HL-60 (cell line): ENCODE data around the gene ZBTB7C.

Experiments used
- DNase-seq, 2 experiments: peaks; one replicate each; pipeline ENCODE4 v3.0.0-alpha.2; 2010 to 2020; ENCODE audit warnings: low read depth in 1 of 2, low spot score in 1 of 2
- H3K27ac ChIP-seq: fragments of 250-450 bp; sonication (Bioruptor Pico); replicated peaks from 2 replicates; pipeline ENCODE4 v1.5.1; 2020; ENCODE audit warnings: mild to moderate bottlenecking, moderate library complexity
- H3K27me3 ChIP-seq: fragments of 250-450 bp; sonication (Bioruptor Pico); 2 replicates; pipeline ENCODE4 v1.5.1; 2021; ENCODE audit warnings: mild to moderate bottlenecking, moderate library complexity; ENCODE audit not compliant: insufficient read depth, poor library complexity, severe bottlenecking
- H3K4me3 ChIP-seq: replicated peaks from 2 replicates; pipeline ENCODE4 v1.5.1; 2011; ENCODE audit warnings: mild to moderate bottlenecking, control low read depth, low read length; ENCODE audit not compliant: insufficient read depth
- GABPA ChIP-seq: IDR thresholded peaks from 2 replicates; pipeline ENCODE4 v1.6.1; 2012; ENCODE audit warnings: low read depth
- POLR2AphosphoS5 ChIP-seq: IDR thresholded peaks from 2 replicates; pipeline ENCODE4 v1.6.1; 2012; ENCODE audit warnings: low read depth
- SPI1 ChIP-seq: IDR thresholded peaks from 2 replicates; pipeline ENCODE4 v1.6.1; 2012; ENCODE audit warnings: low read depth, mild to moderate bottlenecking, borderline replicate concordance
- TF ChIP-seq, protein P1 (sequence below): IDR thresholded peaks from 2 replicates; pipeline ENCODE4 v1.6.1; 2012; ENCODE audit warnings: low read depth; ENCODE audit not compliant: insufficient replicate concordance
- TF ChIP-seq, protein P2 (sequence below): IDR thresholded peaks from one replicate; pipeline ENCODE4 v1.5.1; 2011; ENCODE audit warnings: low read length, control low read depth, inconsistent platforms; ENCODE audit not compliant: insufficient read depth

The ZBTB7C gene

DNA sequence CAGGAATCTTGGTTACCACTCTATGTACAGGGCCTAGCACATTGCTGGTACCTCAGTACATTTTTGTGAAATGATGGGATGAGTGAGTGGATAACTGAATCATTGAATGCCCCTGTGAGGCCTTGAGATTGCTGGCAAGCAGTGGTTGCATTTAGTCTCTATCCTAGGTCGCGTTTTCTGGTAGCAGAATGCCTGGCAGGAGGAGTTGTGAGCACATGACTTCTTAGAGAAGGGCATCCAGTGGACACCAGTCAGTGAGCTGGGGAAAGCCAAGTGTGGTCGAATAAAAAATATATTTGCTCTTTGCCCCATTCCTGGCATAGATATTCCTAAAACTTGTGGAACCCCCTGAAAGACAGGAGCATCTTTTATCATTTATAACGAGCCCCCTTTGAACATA, 416.9 kb downstream of the ZBTB7C start:
- no peaks in the 10 kb centered on the region for H3K27me3 ChIP-seq
- H3K27ac ChIP-seq, result no peak overlapping the region
- no peak overlapping the region for H3K4me3 ChIP-seq
- DNase-seq, result no peak
- no peak for TF ChIP-seq SPI1

DNA sequence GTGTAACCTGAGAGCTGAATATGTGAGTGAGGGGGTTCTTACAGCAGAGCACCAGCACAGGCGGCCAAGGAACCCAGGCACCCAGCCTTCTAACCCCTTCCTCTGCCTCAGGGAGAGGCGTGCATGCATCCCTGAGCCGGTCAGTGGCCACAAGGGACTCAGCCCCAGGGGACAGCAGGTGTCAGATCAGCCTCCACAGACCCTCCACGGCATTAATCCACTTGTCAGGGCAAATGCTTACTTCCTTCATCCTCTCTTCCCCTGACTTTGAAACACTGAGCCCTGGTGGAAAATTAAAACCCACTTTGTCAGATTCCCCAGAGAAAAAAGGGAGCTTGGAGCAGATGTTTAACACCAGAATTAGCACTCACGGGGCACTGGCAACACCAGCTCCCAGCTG, 418.2 kb downstream of the ZBTB7C start:
- DNase-seq, result no peak
- H3K4me3 ChIP-seq, result no peak overlapping the region
- H3K27ac ChIP-seq, result no peak overlapping the region
- no peaks in the 10 kb centered on the region for H3K27me3 ChIP-seq
- TF ChIP-seq GABPA (no peak), SPI1 (no peak), POLR2AphosphoS5 (no peak)
- TF ChIP-seq, protein P1, sequence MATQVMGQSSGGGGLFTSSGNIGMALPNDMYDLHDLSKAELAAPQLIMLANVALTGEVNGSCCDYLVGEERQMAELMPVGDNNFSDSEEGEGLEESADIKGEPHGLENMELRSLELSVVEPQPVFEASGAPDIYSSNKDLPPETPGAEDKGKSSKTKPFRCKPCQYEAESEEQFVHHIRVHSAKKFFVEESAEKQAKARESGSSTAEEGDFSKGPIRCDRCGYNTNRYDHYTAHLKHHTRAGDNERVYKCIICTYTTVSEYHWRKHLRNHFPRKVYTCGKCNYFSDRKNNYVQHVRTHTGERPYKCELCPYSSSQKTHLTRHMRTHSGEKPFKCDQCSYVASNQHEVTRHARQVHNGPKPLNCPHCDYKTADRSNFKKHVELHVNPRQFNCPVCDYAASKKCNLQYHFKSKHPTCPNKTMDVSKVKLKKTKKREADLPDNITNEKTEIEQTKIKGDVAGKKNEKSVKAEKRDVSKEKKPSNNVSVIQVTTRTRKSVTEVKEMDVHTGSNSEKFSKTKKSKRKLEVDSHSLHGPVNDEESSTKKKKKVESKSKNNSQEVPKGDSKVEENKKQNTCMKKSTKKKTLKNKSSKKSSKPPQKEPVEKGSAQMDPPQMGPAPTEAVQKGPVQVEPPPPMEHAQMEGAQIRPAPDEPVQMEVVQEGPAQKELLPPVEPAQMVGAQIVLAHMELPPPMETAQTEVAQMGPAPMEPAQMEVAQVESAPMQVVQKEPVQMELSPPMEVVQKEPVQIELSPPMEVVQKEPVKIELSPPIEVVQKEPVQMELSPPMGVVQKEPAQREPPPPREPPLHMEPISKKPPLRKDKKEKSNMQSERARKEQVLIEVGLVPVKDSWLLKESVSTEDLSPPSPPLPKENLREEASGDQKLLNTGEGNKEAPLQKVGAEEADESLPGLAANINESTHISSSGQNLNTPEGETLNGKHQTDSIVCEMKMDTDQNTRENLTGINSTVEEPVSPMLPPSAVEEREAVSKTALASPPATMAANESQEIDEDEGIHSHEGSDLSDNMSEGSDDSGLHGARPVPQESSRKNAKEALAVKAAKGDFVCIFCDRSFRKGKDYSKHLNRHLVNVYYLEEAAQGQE, result no peak
- TF ChIP-seq, protein P2, sequence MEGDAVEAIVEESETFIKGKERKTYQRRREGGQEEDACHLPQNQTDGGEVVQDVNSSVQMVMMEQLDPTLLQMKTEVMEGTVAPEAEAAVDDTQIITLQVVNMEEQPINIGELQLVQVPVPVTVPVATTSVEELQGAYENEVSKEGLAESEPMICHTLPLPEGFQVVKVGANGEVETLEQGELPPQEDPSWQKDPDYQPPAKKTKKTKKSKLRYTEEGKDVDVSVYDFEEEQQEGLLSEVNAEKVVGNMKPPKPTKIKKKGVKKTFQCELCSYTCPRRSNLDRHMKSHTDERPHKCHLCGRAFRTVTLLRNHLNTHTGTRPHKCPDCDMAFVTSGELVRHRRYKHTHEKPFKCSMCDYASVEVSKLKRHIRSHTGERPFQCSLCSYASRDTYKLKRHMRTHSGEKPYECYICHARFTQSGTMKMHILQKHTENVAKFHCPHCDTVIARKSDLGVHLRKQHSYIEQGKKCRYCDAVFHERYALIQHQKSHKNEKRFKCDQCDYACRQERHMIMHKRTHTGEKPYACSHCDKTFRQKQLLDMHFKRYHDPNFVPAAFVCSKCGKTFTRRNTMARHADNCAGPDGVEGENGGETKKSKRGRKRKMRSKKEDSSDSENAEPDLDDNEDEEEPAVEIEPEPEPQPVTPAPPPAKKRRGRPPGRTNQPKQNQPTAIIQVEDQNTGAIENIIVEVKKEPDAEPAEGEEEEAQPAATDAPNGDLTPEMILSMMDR, result no peak

DNA sequence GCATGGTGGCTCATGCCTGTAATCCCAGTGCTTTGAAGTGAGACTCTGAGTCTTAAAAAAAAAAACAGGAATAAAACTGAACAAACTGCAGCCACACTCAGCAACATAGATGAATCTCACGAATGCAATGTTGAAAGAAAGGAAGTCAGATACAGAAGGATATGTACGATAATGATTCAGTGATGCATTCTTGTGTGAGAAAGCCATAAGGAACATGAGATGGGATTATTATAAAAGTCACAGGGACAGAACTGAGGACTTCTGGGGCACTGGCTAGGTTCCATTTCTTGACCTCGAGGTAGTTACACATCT, 421.8 kb downstream of the ZBTB7C start:
- H3K27me3 ChIP-seq, result no peaks in the 10 kb centered on the region
- peak overlapping the region; percentile 49 for H3K27ac ChIP-seq
- TF ChIP-seq, protein P1, result no peak
- TF ChIP-seq, protein P2, result no peak
- TF ChIP-seq SPI1, result peak; percentile 50; the same call in 1 of the 2 replicates
- H3K4me3 ChIP-seq, result no peak overlapping the region
- DNase-seq, result no peak

DNA sequence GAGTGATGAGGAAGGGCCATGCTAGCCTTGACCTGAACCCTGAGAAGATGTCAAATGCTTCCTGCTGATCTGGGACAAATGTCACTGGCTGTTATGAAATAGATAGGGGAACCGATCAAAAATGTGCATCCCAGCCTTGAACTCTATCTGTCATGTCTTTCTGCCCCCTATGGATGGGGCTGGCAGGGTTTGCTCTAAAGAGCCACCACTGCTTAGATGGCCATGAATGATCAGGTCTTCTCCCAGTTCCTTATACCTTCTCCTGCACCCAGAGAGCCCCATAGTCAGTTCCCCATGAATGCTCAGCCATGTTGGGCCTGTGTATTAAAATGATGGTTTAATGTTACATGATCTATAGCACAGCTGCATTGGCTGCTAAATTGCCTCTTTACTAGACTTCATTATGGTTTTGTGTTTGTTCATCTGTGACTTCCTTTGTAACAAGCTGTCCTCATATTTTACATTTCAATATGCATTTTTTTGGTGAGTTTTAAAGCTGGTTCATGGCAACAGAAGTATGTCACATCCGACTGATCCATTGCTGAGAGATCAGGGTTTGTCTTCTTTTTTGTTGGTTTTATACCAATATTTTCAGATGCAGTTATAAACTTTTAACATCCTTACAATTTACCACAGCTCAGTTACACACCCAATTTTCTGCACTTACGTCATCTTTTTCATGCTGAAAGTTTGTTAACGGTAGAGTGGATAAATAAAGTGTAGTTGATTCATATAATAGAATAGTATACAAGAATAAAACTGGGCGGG, 422.4 kb downstream of the ZBTB7C start:
- peak in 1 of 2 experiments; percentile 59 for DNase-seq
- Histone ChIP-seq H3K27ac (peak overlapping the region; percentile 49), H3K27me3 (no peaks in the 10 kb centered on the region), H3K4me3 (no peak overlapping the region)
- TF ChIP-seq SPI1 (peak; percentile 1; the same call in 1 of the 2 replicates), POLR2AphosphoS5 (no peak)

DNA sequence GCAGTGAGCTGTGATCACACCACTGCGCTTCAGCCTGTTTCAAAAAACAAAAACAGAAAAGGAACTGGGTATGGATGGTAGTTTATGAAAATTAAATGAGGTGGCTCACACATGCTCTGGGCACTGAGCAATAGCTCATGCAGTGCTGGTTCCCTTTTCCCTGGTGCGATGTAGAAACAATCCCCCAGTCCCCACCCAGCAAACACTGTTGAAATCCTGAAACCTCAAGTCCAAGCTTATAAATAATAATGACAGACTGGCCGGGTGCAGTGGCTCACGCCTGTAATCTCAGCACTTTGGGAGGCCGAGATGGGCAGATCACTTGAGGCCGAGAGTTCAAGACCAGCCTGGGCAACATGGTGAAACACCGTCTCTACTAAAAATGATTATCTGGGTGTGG, 423.3 kb downstream of the ZBTB7C start:
- TF ChIP-seq, protein P1, result no peak
- 0 out of 2 replicates have a peak, but pooled peaks have one; percentile 16 for TF ChIP-seq GABPA
- peak; percentile 79; the same call in 1 of the 2 replicates for TF ChIP-seq SPI1
- TF ChIP-seq, protein P2, result no peak
- TF ChIP-seq POLR2AphosphoS5, result peak; percentile 44; the same call in 1 of the 2 replicates
- no peaks in the 10 kb centered on the region for H3K27me3 ChIP-seq
- H3K4me3 ChIP-seq, result no peak overlapping the region
- H3K27ac ChIP-seq, result peak overlapping the region; percentile 49
- peak; percentile 86 to 95 for DNase-seq
